H9 (cell line): Measurements from ENCODE around the gene PTCH1. TPM values are rescaled to one million over a fixed set of nuclear protein-coding genes. Genes with fewer than 3 reads are reported as not detected.

ENCODE experiments used
- DNase-seq: peaks from one replicate; pipeline ENCODE4 v3.0.0-alpha.2; 2017
- H2AFZ ChIP-seq: one replicate; pipeline ENCODE4 v1.6.1; 2013; ENCODE audit warnings: mild to moderate bottlenecking, low read length, control low read depth, moderate library complexity
- H2AK5ac ChIP-seq: 2 replicates; pipeline ENCODE4 v1.6.1; 2013; ENCODE audit warnings: low read length, control low read depth, mixed read lengths; ENCODE audit not compliant: insufficient read length
- H2BK120ac ChIP-seq: one replicate; pipeline ENCODE4 v1.6.1; 2013; ENCODE audit warnings: low read depth, mild to moderate bottlenecking, low read length, control low read depth, inconsistent platforms; ENCODE audit not compliant: poor library complexity, severe bottlenecking
- H2BK12ac ChIP-seq: 2 replicates; pipeline ENCODE4 v1.6.1; 2013; ENCODE audit warnings: low read length, control low read depth, mixed read lengths, low read depth; ENCODE audit not compliant: insufficient read length
- H2BK15ac ChIP-seq: 2 replicates; pipeline ENCODE4 v1.6.1; 2013; ENCODE audit warnings: low read depth, low read length, control low read depth
- H2BK20ac ChIP-seq: one replicate; pipeline ENCODE4 v1.6.1; 2013; ENCODE audit warnings: low read depth, mild to moderate bottlenecking, low read length, control low read depth, inconsistent platforms; ENCODE audit not compliant: poor library complexity, severe bottlenecking
- H2BK5ac ChIP-seq: 2 replicates; pipeline ENCODE4 v1.6.1; 2013; ENCODE audit warnings: low read length, control low read depth, mixed read lengths; ENCODE audit not compliant: insufficient read length
- H3K14ac ChIP-seq: 2 replicates; pipeline ENCODE4 v1.6.1; 2013; ENCODE audit warnings: low read length, control low read depth; ENCODE audit not compliant: insufficient read depth
- H3K18ac ChIP-seq: 2 replicates; pipeline ENCODE4 v1.6.1; 2013; ENCODE audit warnings: low read depth, mild to moderate bottlenecking, mixed read lengths, low read length, control low read depth; ENCODE audit not compliant: insufficient read length
- H3K23ac ChIP-seq: 2 replicates; pipeline ENCODE4 v1.6.1; 2013; ENCODE audit warnings: low read length, control low read depth, mixed read lengths, low read depth; ENCODE audit not compliant: insufficient read length
- H3K23me2 ChIP-seq: 2 replicates; pipeline ENCODE4 v1.6.1; 2013; ENCODE audit warnings: low read depth, mild to moderate bottlenecking, mixed read lengths, low read length, control low read depth; ENCODE audit not compliant: insufficient read length, poor library complexity, severe bottlenecking
- H3K27ac ChIP-seq: 2 replicates; pipeline ENCODE4 v1.5.1; 2013; ENCODE audit warnings: low read length, control low read depth, mixed read lengths, low read depth; ENCODE audit not compliant: insufficient read length
- H3K27me3 ChIP-seq: 2 replicates; pipeline ENCODE4 v1.6.1; 2013; ENCODE audit warnings: low read length, control low read depth, inconsistent platforms; ENCODE audit not compliant: insufficient read depth
- H3K4ac ChIP-seq: 2 replicates; pipeline ENCODE4 v1.6.1; 2013; ENCODE audit warnings: low read depth, mild to moderate bottlenecking, control low read depth, inconsistent platforms, low read length, moderate library complexity
- H3K4me1 ChIP-seq: 2 replicates; pipeline ENCODE4 v1.6.1; 2013; ENCODE audit warnings: low read length, control low read depth, inconsistent platforms; ENCODE audit not compliant: insufficient read depth
- H3K4me2 ChIP-seq: 2 replicates; pipeline ENCODE4 v1.6.1; 2013; ENCODE audit warnings: low read length, control low read depth, mixed read lengths; ENCODE audit not compliant: insufficient read length, insufficient read depth
- H3K56ac ChIP-seq: 2 replicates; pipeline ENCODE4 v1.6.1; 2013; ENCODE audit warnings: low read depth, mild to moderate bottlenecking, mixed read lengths, low read length, control low read depth; ENCODE audit not compliant: insufficient read length
- H3K79me1 ChIP-seq: 2 replicates; pipeline ENCODE4 v1.6.1; 2013; ENCODE audit warnings: low read depth, mild to moderate bottlenecking, moderate library complexity, low read length, control low read depth, inconsistent platforms; ENCODE audit not compliant: insufficient read depth, poor library complexity, severe bottlenecking
- H3K79me2 ChIP-seq: 2 replicates; pipeline ENCODE4 v1.6.1; 2013; ENCODE audit warnings: low read length, control low read depth, inconsistent platforms; ENCODE audit not compliant: insufficient read depth
- H3K9ac ChIP-seq: 2 replicates; pipeline ENCODE4 v1.6.1; 2013; ENCODE audit warnings: low read length, control low read depth, mixed read lengths; ENCODE audit not compliant: insufficient read length; ENCODE audit errors: extremely low read depth
- H3K9me3 ChIP-seq: one replicate; pipeline ENCODE4 v1.6.1; 2013; ENCODE audit warnings: low read depth, low read length, inconsistent platforms; ENCODE audit not compliant: control insufficient read depth
- H3T11ph ChIP-seq: one replicate; pipeline ENCODE4 v1.6.1; 2013; ENCODE audit warnings: mild to moderate bottlenecking, low read length, control low read depth, inconsistent platforms
- H4K20me1 ChIP-seq: one replicate; pipeline ENCODE4 v1.6.1; 2013; ENCODE audit not compliant: control insufficient read depth, insufficient read length, insufficient read depth
- H4K5ac ChIP-seq: 2 replicates; pipeline ENCODE4 v1.6.1; 2013; ENCODE audit warnings: low read depth, mild to moderate bottlenecking, mixed read lengths, low read length, control low read depth; ENCODE audit not compliant: insufficient read length
- H4K8ac ChIP-seq: replicated peaks from 2 replicates; pipeline ENCODE4 v1.6.1; 2013; ENCODE audit warnings: low read length, control low read depth, mixed read lengths, low read depth; ENCODE audit not compliant: insufficient read length
- H4K91ac ChIP-seq: 2 replicates; pipeline ENCODE4 v1.6.1; 2013; ENCODE audit warnings: low read depth, mild to moderate bottlenecking, moderate library complexity, mixed read lengths, low read length, control low read depth; ENCODE audit not compliant: insufficient read length
- H3K27ac Mint-ChIP-seq, 3 experiments: 2 replicates in 2 of 3; 3 replicates in 1 of 3; pipeline ENCODE4 v1.8.0; 2020 to 2021; ENCODE audit warnings: mixed read lengths in 3 of 3, mild to moderate bottlenecking in 1 of 3, moderate library complexity in 1 of 3
- H3K27me3 Mint-ChIP-seq: 2 replicates; pipeline ENCODE4 v1.8.0; 2021; ENCODE audit warnings: low read depth, mild to moderate bottlenecking, moderate library complexity, mixed read lengths
- H3K36me3 Mint-ChIP-seq, 3 experiments: 2 replicates in 2 of 3; 3 replicates in 1 of 3; pipeline ENCODE4 v1.8.0; 2020 to 2021; ENCODE audit warnings: low read depth in 3 of 3, mixed read lengths in 3 of 3; ENCODE audit not compliant: insufficient read depth in 1 of 3
- H3K4me1 Mint-ChIP-seq, 2 experiments: 2 replicates each; pipeline ENCODE4 v1.8.0; 2020; ENCODE audit warnings: mixed read lengths in 2 of 2
- H3K4me3 Mint-ChIP-seq, 2 experiments: 2 replicates in 1 of 2; 3 replicates in 1 of 2; pipeline ENCODE4 v1.8.0; 2020 to 2021; ENCODE audit warnings: mild to moderate bottlenecking in 2 of 2, mixed read lengths in 2 of 2, moderate library complexity in 1 of 2
- H3K9me3 Mint-ChIP-seq, 2 experiments: 2 replicates in 1 of 2; 3 replicates in 1 of 2; pipeline ENCODE4 v1.8.0; 2020; ENCODE audit warnings: mild to moderate bottlenecking in 2 of 2, mixed read lengths in 2 of 2, moderate library complexity in 1 of 2
- CTCF ChIP-seq: fragments of 200-600 bp; sonication (generic); conservative IDR thresholded peaks from 3 replicates; pipeline ENCODE4 v1.8.0; 2021; ENCODE audit warnings: antibody characterized with exemption, mild to moderate bottlenecking
- WGBS: extraction: QIAGEN DNeasy Blood & Tissue Kit; methylation state at CpG from one replicate; pipeline ENCODE4 v1.1.7; 2013; ENCODE audit warnings: missing lambda C conversion rate, low lambda C conversion rate, mixed read lengths; ENCODE audit not compliant: insufficient read length; ENCODE audit errors: extremely low coverage; 5-methylcytosine and 5-hydroxymethylcytosine counted together
- total RNA-seq: library from RNA; stranded (reverse); gene quantifications from 2 replicates; pipeline ENCODE4 v1.2.1, GENCODE V29; 2021

Gene PTCH1
- total RNA-seq, 1 experiment from 2014 or later: 9.1 TPM

- WGBS: no CpG with 5 or more reads among the region's 2 CpGs
- Histone ChIP-seq H4K8ac (no peak overlapping the region), H3K14ac (no peak overlapping the region), H2BK15ac (no peak overlapping the region), H3K79me1 (no peaks in the 10 kb centered on the region), H3K23me2 (no peaks in the 10 kb centered on the region), H3K56ac (no peak overlapping the region), H2BK120ac (no peak overlapping the region), H4K91ac (no peak overlapping the region), H3K23ac (no peak overlapping the region), H4K5ac (no peak overlapping the region), H3K18ac (no peak overlapping the region), H3K27ac (no peak overlapping the region), H3K4me2 (no peak overlapping the region), H4K20me1 (no peaks in the 10 kb centered on the region), H3K4me1 (0 out of 2 replicates have a peak, but pooled peaks cover 2% of the 10 kb centered on the region), H3K9ac (no peak overlapping the region), H2AK5ac (no peak overlapping the region), H3K4ac (no peak overlapping the region), H3K9me3 (no peaks in the 10 kb centered on the region), H2BK5ac (no peak overlapping the region), H3T11ph (no peak overlapping the region), H2AFZ (no peak overlapping the region), H2BK12ac (no peak overlapping the region), H3K79me2 (no peaks in the 10 kb centered on the region), H3K27me3 (no peaks in the 10 kb centered on the region), H2BK20ac (no peak overlapping the region)
- DNase-seq: no peak
- peaks cover 9 to 19% of the 10 kb centered on the region in 2 experiments for H3K4me1 Mint-ChIP-seq
- no peak for TF ChIP-seq CTCF
- no peak overlapping the region for H3K27ac Mint-ChIP-seq
- H3K27me3 Mint-ChIP-seq: no peaks in the 10 kb centered on the region
- no peaks in the 10 kb centered on the region; a peak in 1 of 7 replicates for H3K36me3 Mint-ChIP-seq
- H3K4me3 Mint-ChIP-seq: no peak overlapping the region
- H3K9me3 Mint-ChIP-seq: no peaks in the 10 kb centered on the region
These were observed 101.6 kb downstream of the PTCH1 start for GRCh38 chr9:95415158-95415557.
